ENCODE measurements around the gene CD164L2.

DNA sequence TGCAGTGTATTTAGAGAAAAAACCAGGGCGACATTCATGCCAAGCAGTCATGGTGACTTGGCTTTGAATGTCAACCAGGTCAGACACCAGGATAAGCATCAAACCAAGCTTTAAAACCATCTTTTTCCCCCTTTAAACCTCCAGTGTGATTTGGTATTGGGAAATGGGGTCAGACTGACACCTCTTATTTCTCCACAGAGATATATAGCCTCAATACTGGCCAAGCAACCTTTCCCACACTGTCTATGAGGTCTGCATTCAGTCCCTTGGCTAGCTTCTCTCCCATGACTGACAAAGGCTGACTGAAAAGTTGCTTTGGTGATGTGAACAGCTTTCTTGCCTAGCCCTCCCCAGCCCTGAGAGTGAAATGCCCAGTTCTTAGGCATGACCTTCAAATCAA is 31.0 kb upstream of the CD164L2 start:
- no peak for TF ChIP-seq CTCF (IDR thresholded peaks at IDR 0.05; ENCODE audit: low read depth, low read length)
- no peak for TF ChIP-seq EZH2phosphoT487 (IDR thresholded peaks at IDR 0.05; ENCODE audit: low read depth)
